NCI-H2029 (cell line): ENCODE measurements around the gene PRR14L.
"Not testable (repeated sequence)": the region's sequence is repeated elsewhere in the genome, so short reads cannot be mapped to it uniquely, and the experiment has no call there.

Experiments used
- DNase-seq: peaks from one replicate; lab custom pipeline; 2025; lab: John Stamatoyannopoulos, UW

PRR14L gene

GRCh38 chr22:31681349-31682345 is 68.3 kb downstream of the PRR14L start:
- no peak for DNase-seq

- DNase-seq = no peak
Measured at GRCh38 chr22:31680861-31681341, 69.0 kb downstream of the PRR14L start.

GRCh38 chr22:31678748-31679147 is 71.2 kb downstream of the PRR14L start:
- no peak for DNase-seq

- peak; percentile 93 for DNase-seq
Measured at GRCh38 chr22:31676700-31677099, 73.2 kb downstream of the PRR14L start.

GRCh38 chr22:31674219-31674618 is 75.7 kb downstream of the PRR14L start:
- DNase-seq = not testable (repeated sequence)

GRCh38 chr22:31668849-31669248 is 81.1 kb downstream of the PRR14L start:
- DNase-seq = not testable (repeated sequence)

- no peak for DNase-seq
Measured at GRCh38 chr22:31662668-31663037, 87.3 kb downstream of the PRR14L start.

- peak; percentile 95 for DNase-seq
Measured at GRCh38 chr22:31661851-31662667, 87.9 kb downstream of the PRR14L start, which contains the start of gene PISD. Gene PISD (minus strand): TSS chr22:31662215. CDS start chr22:31662208, 7 bp downstream.

GRCh38 chr22:31660860-31661341 is 89.0 kb downstream of the PRR14L start:
- not testable (repeated sequence) for DNase-seq

GRCh38 chr22:31659246-31659645 is 90.7 kb downstream of the PRR14L start:
- no peak for DNase-seq

GRCh38 chr22:31654408-31654807 is 95.5 kb downstream of the PRR14L start:
- DNase-seq = no peak

- DNase-seq = peak; percentile 26
Measured at GRCh38 chr22:31653944-31654343, 96.0 kb downstream of the PRR14L start.

GRCh38 chr22:31652911-31653684 is 96.8 kb downstream of the PRR14L start:
- peak; percentile 74 for DNase-seq

GRCh38 chr22:31652088-31652487 is 97.8 kb downstream of the PRR14L start:
- DNase-seq = no peak

- no peak for DNase-seq
Measured at GRCh38 chr22:31651664-31652063, 98.3 kb downstream of the PRR14L start.

GRCh38 chr22:31650391-31650790 is 99.5 kb downstream of the PRR14L start:
- no peak for DNase-seq

GRCh38 chr22:31647523-31648320 is 102.2 kb downstream of the PRR14L start:
- no peak for DNase-seq

- no peak for DNase-seq
Measured at GRCh38 chr22:31647066-31647465, 102.9 kb downstream of the PRR14L start.

GRCh38 chr22:31646186-31647019 is 103.5 kb downstream of the PRR14L start:
- DNase-seq = no peak
